Ascending aorta (tissue), 2 donors: Measurements from ENCODE around the gene STMN3. TPM values are rescaled to one million over a fixed set of nuclear protein-coding genes. Genes with fewer than 3 reads are reported as not detected.

Source experiments
- DNase-seq, 2 donors: peaks; one replicate each; pipeline ENCODE4 v3.0.0-alpha.2; 2019; ENCODE audit warnings: low spot score in 2 of 2
- H3K27ac ChIP-seq, 2 donors: fragments of 200-600 bp; sonication (generic); one replicate each; pipeline ENCODE4 v1.5.1; 2016 to 2017; ENCODE audit warnings: mild to moderate bottlenecking in 1 of 2
- H3K27me3 ChIP-seq: fragments of 200-600 bp; sonication (generic); one replicate; pipeline ENCODE4 v1.5.1; 2017
- H3K36me3 ChIP-seq, 2 donors: fragments of 200-600 bp; sonication (generic); one replicate each; pipeline ENCODE4 v1.5.1; 2016
- H3K4me1 ChIP-seq, 2 donors: fragments of 200-600 bp; sonication (generic); one replicate each; pipeline ENCODE4 v1.5.1; 2016 to 2017; ENCODE audit warnings: mild to moderate bottlenecking in 1 of 2
- H3K4me3 ChIP-seq, 2 donors: fragments of 200-600 bp; sonication (generic); one replicate each; pipeline ENCODE4 v1.5.1; 2016 to 2017; ENCODE audit warnings: mild to moderate bottlenecking in 1 of 2
- H3K9me3 ChIP-seq, 2 donors: fragments of 200-600 bp; sonication (generic); one replicate each; pipeline ENCODE4 v1.5.1; 2016
- CTCF ChIP-seq, 3 experiments: fragments of 200-600 bp in 2 of 3; fragments of 450-650 bp in 1 of 3; sonication (generic) in 2 of 3; IDR thresholded peaks; one replicate each; pipeline ENCODE4 v1.5.1; 2016 to 2019; ENCODE audit warnings: antibody characterized with exemption in 3 of 3, mild to moderate bottlenecking in 1 of 3, moderate library complexity in 1 of 3
- intact Hi-C: fragments of 100-400 bp; cut with DNase I; formaldehyde crosslinking; loops from one replicate; pipeline ENCODE4 v1.15.1; 2023
- total RNA-seq: library from RNA; depleted of rRNA; stranded (reverse); fragments of >200 nt; gene quantifications from one replicate; pipeline ENCODE4 v1.1.0, GENCODE V29; 2016

Gene STMN3
- total RNA-seq, 1 donor from 2014 or later, result 37.0 TPM

GRCh38 chr20:63681609-63682142, 28.5 kb upstream of the STMN3 start:
- intact Hi-C loops, result loop anchor here (1.0 to 2.0 kb wide), 2 partner anchors 23 to 25 kb away; partner anchors contain the start of genes ARFRP1 and RTEL1
- Histone ChIP-seq H3K27ac (peak overlapping the region; percentile 90 to 98), H3K36me3 (peaks cover 11 to 31% of the 10 kb centered on the region in 2 donors), H3K4me3 (no peak overlapping the region), H3K9me3 (no peaks in the 10 kb centered on the region), H3K27me3 (no peaks in the 10 kb centered on the region), H3K4me1 (peaks cover 11 to 27% of the 10 kb centered on the region in 2 donors)
- TF ChIP-seq CTCF (IDR thresholded peaks at IDR 0.05), result no peak
- no peak for DNase-seq

DNA sequence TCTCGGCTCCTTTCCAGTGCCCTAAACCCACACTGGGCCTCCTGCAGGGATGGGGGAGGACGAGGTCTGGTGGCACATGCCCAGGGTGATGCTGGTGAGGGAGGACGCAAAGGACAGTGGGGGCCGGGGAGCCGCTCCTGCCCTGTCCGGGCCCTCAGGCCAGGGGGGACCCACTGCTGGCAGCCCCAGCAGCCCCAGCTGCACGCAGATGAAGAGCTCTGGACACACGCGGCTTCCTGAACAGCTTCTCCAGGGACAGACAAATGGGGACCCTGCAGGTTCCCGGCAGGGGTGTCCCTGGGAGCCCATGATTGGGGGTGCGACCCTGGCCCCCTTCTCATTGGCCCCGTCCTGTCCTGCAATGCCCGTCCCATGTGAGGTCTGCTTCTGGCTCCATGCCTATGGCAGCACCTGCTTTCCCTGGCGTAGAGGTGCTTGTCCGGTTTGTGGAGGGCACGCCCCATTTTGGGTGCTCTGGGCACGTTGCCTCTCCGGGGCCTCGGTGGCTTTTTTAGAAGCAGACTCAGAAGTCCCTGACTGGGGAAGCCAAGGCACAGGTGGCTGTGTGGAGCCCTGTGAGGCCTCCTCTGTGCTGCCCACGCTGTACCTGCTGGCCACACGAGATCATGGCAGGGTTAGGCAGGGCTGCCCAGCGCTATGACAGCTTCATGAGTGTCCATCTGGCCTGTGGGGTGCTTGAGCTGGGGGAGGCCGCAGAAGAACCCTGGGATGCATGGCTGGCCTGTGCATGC, 27.8 kb upstream of the STMN3 start:
- Histone ChIP-seq H3K9me3 (no peaks in the 10 kb centered on the region), H3K4me3 (no peak overlapping the region), H3K4me1 (peaks cover 11 to 27% of the 10 kb centered on the region in 2 donors), H3K36me3 (peaks cover 14 to 31% of the 10 kb centered on the region in 2 donors), H3K27ac (peak overlapping the region; percentile 90 to 98), H3K27me3 (no peaks in the 10 kb centered on the region)
- DNase-seq, result no peak
- TF ChIP-seq CTCF (IDR thresholded peaks at IDR 0.05), result no peak
- intact Hi-C loops, result no loop called here

- no peak for TF ChIP-seq CTCF (IDR thresholded peaks at IDR 0.05)
- Histone ChIP-seq H3K27ac (peak overlapping the region; percentile 90 to 98), H3K36me3 (peaks cover 20 to 37% of the 10 kb centered on the region in 2 donors), H3K27me3 (no peaks in the 10 kb centered on the region), H3K4me3 (no peak overlapping the region), H3K4me1 (peaks cover 11 to 21% of the 10 kb centered on the region in 2 donors), H3K9me3 (no peaks in the 10 kb centered on the region)
- intact Hi-C loops, result no loop called here
- no peak for DNase-seq
Observed at GRCh38 chr20:63680427-63680826, 27.2 kb upstream of the STMN3 start.

- peaks cover 11 to 20% of the 10 kb centered on the region in 2 donors for H3K4me1 ChIP-seq
- no peak for DNase-seq
- H3K9me3 ChIP-seq, result no peaks in the 10 kb centered on the region
- no peaks in the 10 kb centered on the region for H3K27me3 ChIP-seq
- TF ChIP-seq CTCF (IDR thresholded peaks at IDR 0.05), result no peak
- H3K36me3 ChIP-seq, result peaks cover 22 to 42% of the 10 kb centered on the region in 2 donors
- peak overlapping the region in 1 of 2 donors; percentile 98 for H3K27ac ChIP-seq
- H3K4me3 ChIP-seq, result no peak overlapping the region
- intact Hi-C loops, result no loop called here
Observed at GRCh38 chr20:63679799-63680305, 26.6 kb upstream of the STMN3 start.

- intact Hi-C loops, result no loop called here
- no peaks in the 10 kb centered on the region for H3K27me3 ChIP-seq
- TF ChIP-seq CTCF (IDR thresholded peaks at IDR 0.05), result no peak
- peaks cover 11 to 20% of the 10 kb centered on the region in 2 donors for H3K4me1 ChIP-seq
- H3K9me3 ChIP-seq, result no peaks in the 10 kb centered on the region
- H3K4me3 ChIP-seq, result no peak overlapping the region
- no peak overlapping the region for H3K27ac ChIP-seq
- no peak for DNase-seq
- peaks cover 29 to 51% of the 10 kb centered on the region in 2 donors for H3K36me3 ChIP-seq
Observed at GRCh38 chr20:63678667-63679465, 25.6 kb upstream of the STMN3 start.
